ENCODE results near the gene DNAH12.

- TF ChIP-seq, protein P1, sequence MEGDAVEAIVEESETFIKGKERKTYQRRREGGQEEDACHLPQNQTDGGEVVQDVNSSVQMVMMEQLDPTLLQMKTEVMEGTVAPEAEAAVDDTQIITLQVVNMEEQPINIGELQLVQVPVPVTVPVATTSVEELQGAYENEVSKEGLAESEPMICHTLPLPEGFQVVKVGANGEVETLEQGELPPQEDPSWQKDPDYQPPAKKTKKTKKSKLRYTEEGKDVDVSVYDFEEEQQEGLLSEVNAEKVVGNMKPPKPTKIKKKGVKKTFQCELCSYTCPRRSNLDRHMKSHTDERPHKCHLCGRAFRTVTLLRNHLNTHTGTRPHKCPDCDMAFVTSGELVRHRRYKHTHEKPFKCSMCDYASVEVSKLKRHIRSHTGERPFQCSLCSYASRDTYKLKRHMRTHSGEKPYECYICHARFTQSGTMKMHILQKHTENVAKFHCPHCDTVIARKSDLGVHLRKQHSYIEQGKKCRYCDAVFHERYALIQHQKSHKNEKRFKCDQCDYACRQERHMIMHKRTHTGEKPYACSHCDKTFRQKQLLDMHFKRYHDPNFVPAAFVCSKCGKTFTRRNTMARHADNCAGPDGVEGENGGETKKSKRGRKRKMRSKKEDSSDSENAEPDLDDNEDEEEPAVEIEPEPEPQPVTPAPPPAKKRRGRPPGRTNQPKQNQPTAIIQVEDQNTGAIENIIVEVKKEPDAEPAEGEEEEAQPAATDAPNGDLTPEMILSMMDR (IDR thresholded peaks at IDR 0.05; ENCODE audit: low read depth, low read length, poor library complexity, severe bottlenecking): no peak
- no peak for TF ChIP-seq EZH2phosphoT487 (IDR thresholded peaks at IDR 0.05; ENCODE audit: borderline replicate concordance, low read length)
Observed at GRCh38 chr3:57557085-57557537, 13.0 kb upstream of the DNAH12 start.

Data from DOHH2 (cell line).